Hematopoietic multipotent progenitor cell treated with erythropoietin and hydrocortisone succinate and interleukin-3 and kit ligand, for 6 days (in vitro differentiated cells): Measurements from ENCODE around the gene CDK3.

Source experiments
- DNase-seq: peaks from one replicate; pipeline ENCODE4 v3.0.0-alpha.2; 2015

Gene CDK3

DNA sequence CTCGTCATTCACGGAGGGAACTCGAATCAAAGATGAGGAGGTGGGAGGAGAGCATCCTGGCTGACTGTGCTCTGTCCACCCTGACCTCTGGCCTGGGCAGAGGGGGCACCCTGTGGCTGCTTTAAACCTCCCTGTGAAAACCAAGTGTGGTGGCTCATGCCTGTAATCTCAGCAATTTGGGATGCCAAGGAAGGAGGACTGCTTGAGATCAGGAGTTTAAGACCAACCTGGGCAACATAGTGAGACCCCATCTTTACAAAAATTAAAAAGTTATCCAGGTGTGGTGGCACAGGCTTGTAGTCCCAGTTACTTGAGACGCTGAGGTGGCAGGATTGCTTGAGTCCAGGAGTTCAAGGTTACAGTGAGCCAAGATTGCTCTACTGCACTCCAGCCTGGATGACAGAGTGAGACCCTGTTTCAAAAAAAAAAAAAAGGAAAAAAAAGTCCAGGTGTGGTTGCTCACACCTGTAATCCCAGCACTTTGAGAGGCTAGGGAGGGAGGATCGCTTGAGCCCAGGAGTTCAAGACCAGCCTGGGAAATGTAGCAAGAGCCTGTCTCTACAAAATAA, 5.8 kb upstream of the CDK3 start:
- no peak for DNase-seq

DNA sequence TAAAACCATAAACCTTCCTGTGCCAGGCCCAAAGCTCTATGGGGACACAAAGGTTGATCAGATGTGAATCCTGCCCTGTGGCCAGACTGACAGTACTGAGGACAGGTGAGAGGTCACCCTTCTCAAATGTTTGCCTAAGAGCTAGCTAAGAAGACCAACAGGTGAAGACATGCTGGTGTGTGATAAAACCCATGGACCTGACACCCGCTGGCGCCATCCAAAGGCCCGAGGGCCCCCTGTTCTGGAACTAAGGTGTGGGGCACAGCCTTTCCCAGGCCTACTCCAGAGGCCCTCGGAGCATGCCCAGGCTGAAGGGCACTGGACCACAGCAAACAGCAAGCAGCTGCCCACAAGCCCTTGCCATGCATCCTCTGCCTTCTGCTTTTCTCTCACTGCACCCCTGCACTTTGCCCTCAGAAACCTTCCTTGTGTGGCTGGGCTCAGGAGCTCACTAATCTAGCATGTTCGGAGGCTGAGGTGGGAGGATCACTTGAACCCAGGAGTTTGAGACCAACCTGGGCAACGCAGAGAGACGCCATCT, 5.2 kb upstream of the CDK3 start:
- DNase-seq: no peak

- peak; percentile 63 for DNase-seq
Measured at GRCh38 chr17:75996665-75997590, 3.7 kb upstream of the CDK3 start.

DNA sequence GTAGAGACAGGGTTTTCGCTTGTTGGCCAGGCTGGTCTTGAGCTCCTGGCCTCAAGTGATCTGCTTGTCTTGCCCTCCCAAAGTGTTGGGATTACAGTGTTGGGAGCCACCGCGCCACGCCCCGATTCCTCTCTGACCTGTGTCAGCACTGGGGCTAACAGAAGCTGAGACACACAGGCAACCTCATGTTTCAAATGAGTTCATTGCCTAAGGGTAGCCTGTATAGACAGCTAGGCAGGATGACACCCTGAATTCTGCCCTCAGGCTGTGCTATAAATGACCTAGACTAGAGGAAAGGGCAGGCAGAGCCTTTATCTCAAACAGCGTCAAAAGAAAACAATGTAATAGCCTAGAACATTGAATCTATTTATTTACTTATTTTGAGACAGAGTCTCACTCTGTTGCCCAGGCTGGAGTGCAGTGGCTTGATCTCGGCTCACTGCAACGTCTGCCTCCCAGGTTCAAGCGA, 2.3 kb upstream of the CDK3 start:
- no peak for DNase-seq

GRCh38 chr17:76000016-76000754, 470 bp upstream of the CDK3 start:
- peak; percentile 78 for DNase-seq

- no peak for DNase-seq
Measured at GRCh38 chr17:76002100-76002499, 1.4 kb downstream of the CDK3 start.

- no peak for DNase-seq
Measured at GRCh38 chr17:76003915-76004314, 3.3 kb downstream of the CDK3 start.

DNA sequence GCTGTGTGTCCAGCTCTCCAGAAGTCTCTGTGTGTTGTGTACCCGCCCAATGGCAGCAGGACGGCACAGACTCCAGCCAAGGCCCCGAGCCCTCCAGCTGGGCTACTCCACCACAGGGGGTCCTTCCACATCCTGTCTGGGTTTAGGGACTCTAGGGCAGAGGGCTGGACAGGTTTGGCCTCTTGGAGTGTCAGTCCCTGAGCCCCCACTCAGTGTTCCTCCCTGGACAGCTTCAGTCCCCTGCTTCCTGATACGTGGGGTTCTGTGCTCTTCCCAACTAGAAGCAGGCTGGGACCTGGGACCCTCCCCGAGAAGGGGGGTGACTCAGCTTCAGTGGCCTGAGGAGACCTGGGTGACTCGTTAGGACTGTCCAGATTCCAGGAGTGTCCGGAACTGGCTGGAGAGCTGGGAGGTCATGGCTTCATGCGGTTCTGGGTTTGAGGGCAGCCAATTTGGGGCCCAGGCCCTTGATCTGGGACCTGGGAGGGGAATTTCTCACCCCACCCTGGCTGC, 4.2 kb downstream of the CDK3 start:
- no peak for DNase-seq

GRCh38 chr17:76005263-76006149, 4.9 kb downstream of the CDK3 start:
- peak; percentile 88 for DNase-seq

- DNase-seq: no peak
Measured at GRCh38 chr17:76007131-76007849, 6.6 kb downstream of the CDK3 start.

DNA sequence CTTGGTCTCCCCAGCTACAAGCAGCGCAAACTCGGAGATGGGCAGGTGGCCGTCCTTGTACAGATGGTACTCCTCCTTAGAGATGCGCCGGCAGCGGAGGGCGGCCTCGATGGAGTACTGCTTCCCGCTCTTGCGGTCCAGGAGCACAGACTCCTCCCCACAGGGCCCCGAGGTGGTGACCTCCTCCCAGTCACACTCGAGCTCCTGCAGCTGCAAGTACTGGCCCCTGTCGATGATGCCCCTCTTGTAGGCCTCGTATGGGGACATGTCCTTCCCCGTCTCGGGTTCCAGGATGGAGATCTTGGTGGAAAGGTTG, 7.2 kb downstream of the CDK3 start:
- DNase-seq: no peak

DNA sequence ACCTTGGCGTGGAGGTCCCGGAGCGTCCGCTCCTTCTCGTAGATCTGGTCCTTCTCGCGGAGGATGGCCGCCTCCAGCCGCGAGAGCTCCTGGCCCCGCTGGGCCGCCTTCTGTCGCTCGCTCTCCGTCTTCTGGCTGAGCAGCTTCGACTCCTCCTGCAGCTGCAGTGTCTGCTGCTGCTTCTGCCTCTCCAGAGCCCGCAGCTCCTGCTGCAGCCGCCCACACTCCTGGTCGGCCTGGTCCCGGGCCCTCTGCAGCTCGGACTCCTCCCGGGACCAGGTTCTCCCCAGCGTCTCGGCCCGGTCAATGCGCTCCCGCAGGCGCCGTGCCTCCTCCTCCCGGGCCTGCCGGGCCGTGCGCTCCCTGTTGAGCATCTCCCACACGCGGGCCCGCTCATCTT, 7.6 kb downstream of the CDK3 start:
- DNase-seq: no peak

GRCh38 chr17:76008630-76009425, 8.2 kb downstream of the CDK3 start:
- DNase-seq: no peak

- DNase-seq: no peak
Measured at GRCh38 chr17:76009447-76009846, 8.8 kb downstream of the CDK3 start.

DNA sequence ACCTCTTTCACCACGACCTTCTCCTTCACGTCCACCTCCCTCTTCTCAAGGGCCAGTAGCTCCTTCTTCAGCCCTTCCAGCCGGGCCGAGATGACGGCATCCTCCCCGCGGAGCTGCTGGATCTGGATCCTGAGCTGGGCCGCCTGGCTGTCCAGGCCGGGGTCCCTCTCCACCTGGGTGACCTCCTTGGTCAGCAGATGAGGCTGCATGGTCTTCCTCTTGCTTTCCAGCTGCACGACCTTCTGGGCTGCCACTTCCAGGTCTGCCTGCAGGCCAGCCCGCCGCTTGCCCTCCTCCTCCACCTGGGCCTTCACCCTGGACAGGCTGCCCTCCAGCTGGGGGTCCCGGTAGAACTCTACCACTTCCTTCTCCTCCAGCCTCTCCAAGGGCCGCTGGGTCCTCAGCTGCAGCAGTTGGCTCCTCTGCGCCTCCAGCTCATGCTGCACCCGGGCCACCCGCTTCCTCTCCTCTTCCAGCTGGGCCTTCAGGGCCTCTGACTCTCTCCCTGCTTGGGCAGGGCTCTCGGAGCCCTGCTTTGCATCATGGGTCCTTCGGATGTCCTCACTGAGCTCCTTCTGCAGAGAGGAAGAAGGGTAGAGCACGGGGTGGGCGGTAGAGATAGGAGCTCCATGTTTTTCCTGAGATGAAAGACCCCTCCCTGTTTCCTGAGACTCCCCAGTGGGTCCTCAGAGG, 9.5 kb downstream of the CDK3 start:
- no peak for DNase-seq

DNA sequence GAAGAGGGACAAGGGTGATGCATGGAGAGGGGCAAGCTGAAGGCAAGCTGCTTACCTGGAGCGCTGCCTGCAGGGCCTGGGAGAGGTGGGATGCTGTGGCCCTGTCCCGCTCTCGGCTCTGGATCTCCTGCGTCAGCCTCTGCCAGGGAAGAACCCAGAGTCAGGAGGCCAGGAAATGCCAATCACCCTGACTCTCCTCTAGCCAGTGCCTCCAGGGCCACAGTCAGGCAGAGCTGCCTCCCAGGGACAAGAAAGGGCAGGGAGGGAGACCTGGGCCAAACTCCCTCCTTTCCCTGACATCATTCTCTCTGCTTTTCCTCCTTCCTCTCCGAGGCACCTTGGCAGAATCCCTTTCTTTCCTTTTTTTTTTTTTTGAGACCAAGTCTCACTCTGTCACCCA, 11.3 kb downstream of the CDK3 start:
- DNase-seq: no peak

- DNase-seq: no peak
Measured at GRCh38 chr17:76013377-76013932, 12.8 kb downstream of the CDK3 start.

GRCh38 chr17:76014100-76014924, 13.7 kb downstream of the CDK3 start:
- DNase-seq: peak; percentile 90

DNA sequence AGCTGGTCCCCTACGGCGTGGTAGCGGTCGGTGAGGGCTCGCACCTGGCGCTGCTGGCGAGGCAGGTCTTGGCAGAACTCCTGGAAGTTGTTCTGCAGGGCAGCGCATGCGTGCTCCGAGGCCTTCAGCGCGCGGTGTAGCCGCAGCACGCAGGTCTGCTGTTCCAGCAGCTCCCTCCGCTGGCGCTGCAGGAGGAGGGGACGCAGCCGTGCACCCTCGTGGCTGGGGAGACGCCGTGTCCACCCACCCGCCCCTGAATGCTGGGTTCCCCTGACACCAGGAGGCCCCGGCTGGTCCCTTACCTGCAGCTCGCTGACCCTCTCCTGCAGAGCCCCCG, 14.2 kb downstream of the CDK3 start:
- no peak for DNase-seq
